Measurements from ENCODE around the gene CAPN7.

The CAPN7 gene

GRCh38 chr3:15297608-15298350 lies 91.7 kb downstream of the CAPN7 start:
- DNase-seq (ENCODE audit: low read depth in 2 of 2): no peak

DNA sequence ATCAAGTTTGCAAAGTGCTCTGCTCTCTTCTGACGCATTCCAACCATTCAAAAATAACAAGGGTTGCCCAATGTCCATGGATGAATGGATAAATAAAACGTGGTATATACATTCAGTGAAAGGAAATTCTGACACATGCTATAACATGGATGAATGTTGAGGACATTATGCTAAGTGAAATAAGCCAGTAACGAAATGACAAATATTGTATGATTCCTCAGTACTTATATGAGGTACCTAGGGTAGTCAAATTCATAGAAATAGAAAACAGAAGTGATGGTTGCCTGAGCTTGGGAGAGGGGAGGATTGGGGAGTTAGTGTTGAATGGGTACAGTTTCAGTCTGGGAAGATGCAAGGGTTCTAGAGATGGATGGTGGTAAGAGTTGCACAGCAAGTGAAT lies 92.5 kb downstream of the CAPN7 start:
- DNase-seq (ENCODE audit: low read depth in 2 of 2): no peak

GRCh38 chr3:15299036-15299435 lies 93.0 kb downstream of the CAPN7 start:
- DNase-seq (ENCODE audit: low read depth in 2 of 2): no peak

DNA sequence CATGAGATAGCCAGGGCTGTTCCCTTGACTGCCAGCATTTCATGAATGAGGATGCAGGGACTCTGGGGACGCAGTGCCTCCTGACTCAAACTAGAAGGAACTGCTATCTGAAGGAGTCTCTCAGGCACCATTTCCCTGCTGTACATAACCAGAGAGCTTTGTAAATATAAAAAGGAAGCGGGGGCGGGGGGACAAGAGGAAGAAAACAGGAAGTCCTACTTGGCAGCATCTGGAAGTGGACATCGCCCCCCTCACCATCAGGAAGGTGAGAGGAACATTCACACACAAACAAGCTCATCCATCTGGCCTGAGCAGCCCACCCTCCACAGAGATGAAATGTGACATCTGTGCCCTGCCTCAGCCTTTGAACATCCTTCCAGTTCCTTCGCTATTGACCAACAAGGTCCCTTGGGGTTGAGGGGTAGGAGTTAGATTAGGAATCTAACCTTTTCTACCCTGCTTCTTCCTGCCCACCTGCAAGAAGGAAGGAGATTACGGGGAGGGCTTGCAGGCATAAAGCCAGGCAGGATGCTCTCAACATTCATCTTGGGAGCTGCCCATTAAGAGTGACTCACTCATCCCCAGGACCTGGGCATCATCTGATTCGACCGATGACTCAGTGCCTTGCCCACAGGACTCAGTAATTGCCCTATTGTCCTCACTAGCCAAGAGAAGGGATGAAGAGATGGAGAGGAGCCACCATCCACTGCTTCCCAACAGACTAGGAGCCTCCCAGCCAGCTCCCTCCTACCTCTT lies 94.5 kb downstream of the CAPN7 start:
- no peak for DNase-seq (ENCODE audit: low read depth in 2 of 2)

DNA sequence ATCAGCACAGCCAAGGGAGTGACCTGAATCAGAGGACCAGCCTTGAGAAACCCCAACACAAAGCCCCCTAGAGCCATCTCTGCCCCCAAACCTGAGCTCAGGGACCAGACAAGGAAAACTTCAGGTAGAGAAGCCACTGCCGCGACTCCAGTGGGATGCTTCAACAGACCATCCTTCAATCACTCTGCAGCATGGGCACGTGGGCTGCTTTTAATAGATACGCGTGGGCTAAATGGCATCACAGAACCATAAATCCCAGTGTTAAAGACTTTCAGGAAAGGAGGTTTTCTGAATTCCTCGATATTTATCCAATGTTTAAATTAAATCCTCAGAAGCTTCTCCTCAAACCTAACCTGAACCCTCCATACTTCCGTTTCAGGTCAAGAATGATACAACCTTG lies 95.7 kb downstream of the CAPN7 start:
- DNase-seq (ENCODE audit: low read depth in 2 of 2): no peak
